ENCODE results near the gene MTUS2.

Gene MTUS2

GRCh38 chr13:28859069-28859468 is 38.9 kb downstream of the MTUS2 start:
- no peak for DNase-seq (ENCODE audit: low read depth)

DNA sequence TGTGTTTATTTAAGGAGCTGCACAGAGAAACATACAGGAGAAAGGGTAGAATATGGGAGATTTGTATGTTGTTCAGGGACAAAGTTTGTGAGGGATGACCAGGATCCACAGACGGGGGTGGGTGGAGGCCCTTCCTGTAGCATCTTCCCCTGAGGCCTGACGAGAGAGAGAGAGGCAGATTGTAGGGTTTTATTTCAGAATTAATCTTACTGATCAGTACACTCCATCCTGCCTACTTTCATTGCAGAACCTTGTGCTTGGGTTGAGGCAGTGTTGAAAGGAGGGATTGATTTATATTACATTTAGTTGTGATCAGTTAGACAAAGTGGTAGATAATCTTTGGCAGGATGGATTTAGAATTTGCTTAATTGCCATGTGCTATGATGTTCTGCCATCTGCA is 39.6 kb downstream of the MTUS2 start:
- DNase-seq (ENCODE audit: low read depth) = no peak

- DNase-seq (ENCODE audit: low read depth) = no peak
Observed at GRCh38 chr13:28864544-28864943, 44.4 kb downstream of the MTUS2 start.

DNA sequence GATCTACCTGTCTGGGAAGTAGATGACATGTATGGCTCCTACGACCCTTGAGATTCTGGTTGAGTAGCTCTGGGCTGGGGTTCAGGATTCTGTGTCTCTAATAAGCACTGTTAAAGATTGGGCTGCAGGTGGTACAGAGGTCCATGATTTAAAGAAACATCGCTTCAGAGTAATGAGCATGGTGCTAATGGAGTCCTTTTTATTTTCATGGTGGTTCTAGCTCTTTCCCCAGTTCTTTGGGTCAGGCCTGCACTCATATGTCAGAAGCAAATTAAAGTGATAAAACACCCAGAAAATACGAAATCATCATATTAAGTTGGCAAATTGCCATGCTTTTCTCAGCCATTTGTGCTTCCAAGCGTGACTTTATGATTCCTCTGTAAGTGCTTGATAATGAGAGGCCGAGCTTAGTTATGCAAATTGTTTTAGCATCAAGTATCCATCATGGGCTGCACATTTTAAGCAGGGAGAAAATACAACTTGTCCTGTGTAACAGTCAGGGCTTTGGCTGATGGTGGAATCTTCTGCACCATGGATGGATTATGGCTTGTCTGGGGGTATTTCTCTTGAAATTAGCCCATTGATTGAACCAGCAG is 45.1 kb downstream of the MTUS2 start:
- DNase-seq (ENCODE audit: low read depth) = no peak

GRCh38 chr13:28865951-28866350 is 45.8 kb downstream of the MTUS2 start:
- no peak for DNase-seq (ENCODE audit: low read depth)

- no peak for DNase-seq (ENCODE audit: low read depth)
Observed at GRCh38 chr13:28866932-28867331, 46.8 kb downstream of the MTUS2 start.

DNA sequence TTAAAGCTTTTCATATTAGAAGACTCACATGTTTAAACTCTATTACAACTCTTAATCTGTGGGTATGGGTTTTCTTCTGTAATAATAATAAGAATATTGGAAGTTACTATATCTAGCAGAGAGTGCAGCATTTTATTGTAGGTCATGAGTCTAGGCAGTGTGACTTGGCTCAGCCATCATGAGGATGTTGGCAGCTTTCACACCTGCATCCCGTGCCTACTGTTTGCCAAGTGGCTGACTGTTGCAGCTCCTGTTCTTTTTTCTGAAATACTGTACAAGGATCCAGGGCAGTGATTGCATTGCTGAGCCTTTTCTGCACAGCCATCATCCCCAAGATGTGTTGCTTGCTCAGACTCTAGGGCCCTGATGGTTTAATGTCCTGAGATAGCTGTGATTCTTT is 47.4 kb downstream of the MTUS2 start:
- no peak for DNase-seq (ENCODE audit: low read depth)

GRCh38 chr13:28872427-28873176 is 52.5 kb downstream of the MTUS2 start:
- DNase-seq (ENCODE audit: low read depth) = no peak

- no peak for DNase-seq (ENCODE audit: low read depth)
Observed at GRCh38 chr13:28875846-28876615, 55.9 kb downstream of the MTUS2 start.

DNA sequence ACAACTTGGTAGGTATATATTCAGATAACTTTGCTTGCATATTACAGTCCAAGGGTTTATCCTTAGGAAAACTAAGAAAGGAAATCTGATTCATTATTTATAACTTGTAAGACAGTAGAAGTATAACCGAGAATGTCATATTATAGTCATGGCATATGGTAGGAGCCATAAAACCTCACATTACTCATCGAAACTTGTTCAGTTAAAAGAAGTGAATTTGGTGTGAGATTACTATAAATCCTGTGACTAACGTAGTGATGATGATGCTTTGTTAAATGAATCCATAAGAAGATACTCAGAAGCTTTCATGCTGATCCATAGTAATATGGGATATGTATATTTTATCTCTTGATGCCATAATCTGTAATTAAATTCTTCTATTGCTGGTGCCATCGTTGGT is 57.3 kb downstream of the MTUS2 start:
- no peak for DNase-seq (ENCODE audit: low read depth)

DNA sequence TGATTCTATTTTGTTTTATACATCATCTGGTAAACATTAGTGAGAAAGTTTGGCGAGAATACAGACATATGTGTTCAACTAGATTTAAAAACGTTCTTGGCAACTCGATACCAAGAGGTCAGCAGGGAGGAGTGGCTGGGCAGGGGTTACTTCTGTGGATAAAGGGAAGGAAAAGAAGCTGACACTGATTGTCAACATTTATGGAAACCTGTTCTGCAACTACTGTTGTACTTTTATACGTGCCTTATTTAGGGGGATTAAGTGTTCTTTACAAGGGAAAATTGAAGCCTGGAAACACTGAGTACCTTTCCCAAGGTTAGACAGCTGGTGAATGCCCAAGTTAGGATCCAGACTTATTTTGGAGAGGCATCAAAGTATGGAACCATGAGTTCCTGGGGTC is 65.0 kb downstream of the MTUS2 start:
- DNase-seq (ENCODE audit: low read depth) = no peak

- DNase-seq (ENCODE audit: low read depth) = no peak
Observed at GRCh38 chr13:28889086-28889732, 69.1 kb downstream of the MTUS2 start.

GRCh38 chr13:28890712-28891111 is 70.6 kb downstream of the MTUS2 start:
- no peak for DNase-seq (ENCODE audit: low read depth)

DNA sequence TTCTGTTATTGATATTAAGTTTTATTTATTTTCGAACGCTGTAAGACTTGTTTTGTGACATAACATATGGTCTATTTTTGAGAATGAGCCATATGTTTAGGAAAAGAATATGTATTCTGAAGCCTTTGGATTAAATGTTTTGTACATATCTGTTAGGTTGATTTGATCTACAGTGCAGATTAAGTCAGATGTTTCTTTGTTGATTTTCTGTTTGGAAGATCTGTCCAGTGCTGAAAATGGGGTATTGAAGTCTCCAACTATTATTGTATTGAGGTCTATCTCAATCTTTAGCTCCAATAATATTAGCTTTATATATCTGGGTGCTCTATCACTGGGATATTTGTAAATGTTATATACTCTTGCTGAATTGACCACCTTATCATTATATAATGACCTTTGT is 97.9 kb downstream of the MTUS2 start:
- no peak for DNase-seq (ENCODE audit: low read depth)

- DNase-seq (ENCODE audit: low read depth) = no peak
Observed at GRCh38 chr13:28922341-28922740, 102.2 kb downstream of the MTUS2 start.

DNA sequence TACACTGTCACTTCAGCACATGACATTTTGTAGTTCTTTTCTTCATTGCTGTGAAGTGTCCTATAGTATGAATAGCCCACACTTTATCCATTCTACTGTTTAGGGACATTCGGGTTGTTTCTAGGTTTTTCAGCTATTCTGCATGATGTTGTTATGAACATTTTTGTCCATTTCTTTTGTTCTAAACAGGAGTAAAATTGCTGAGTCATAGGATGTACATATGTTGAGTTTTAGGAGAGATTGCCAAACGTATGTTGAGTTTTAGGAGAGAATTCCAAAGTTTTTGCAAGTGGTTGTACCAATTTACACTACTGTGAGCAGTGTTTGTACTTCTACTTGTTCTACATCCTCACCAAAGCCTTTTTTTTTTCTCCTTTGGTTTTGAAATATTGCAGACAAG is 115.0 kb downstream of the MTUS2 start:
- DNase-seq (ENCODE audit: low read depth) = no peak

DNA sequence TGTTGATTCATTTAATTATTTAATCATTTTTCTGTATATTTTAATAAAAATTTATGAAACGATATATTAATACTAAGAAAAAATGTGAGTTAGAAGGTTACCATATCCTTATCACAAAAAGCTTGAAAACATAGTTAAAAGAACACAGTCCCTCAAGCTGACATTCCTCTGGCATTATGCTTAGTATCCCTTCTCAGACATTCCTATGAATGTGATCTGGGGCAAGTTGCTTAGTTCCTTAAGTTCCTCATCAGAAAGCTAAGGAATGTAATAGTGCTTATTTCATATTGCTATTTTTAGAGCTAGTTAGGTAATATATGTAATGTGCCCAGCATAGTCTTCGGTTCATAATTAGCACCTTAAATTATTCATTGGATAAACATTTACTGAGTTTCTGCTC is 122.8 kb downstream of the MTUS2 start:
- DNase-seq (ENCODE audit: low read depth) = no peak

- no peak for DNase-seq (ENCODE audit: low read depth)
Observed at GRCh38 chr13:28953714-28954418, 133.7 kb downstream of the MTUS2 start.

- no peak for DNase-seq (ENCODE audit: low read depth)
Observed at GRCh38 chr13:28954419-28954725, 134.2 kb downstream of the MTUS2 start.

- DNase-seq (ENCODE audit: low read depth) = no peak
Observed at GRCh38 chr13:28954810-28955209, 134.7 kb downstream of the MTUS2 start.

DNA sequence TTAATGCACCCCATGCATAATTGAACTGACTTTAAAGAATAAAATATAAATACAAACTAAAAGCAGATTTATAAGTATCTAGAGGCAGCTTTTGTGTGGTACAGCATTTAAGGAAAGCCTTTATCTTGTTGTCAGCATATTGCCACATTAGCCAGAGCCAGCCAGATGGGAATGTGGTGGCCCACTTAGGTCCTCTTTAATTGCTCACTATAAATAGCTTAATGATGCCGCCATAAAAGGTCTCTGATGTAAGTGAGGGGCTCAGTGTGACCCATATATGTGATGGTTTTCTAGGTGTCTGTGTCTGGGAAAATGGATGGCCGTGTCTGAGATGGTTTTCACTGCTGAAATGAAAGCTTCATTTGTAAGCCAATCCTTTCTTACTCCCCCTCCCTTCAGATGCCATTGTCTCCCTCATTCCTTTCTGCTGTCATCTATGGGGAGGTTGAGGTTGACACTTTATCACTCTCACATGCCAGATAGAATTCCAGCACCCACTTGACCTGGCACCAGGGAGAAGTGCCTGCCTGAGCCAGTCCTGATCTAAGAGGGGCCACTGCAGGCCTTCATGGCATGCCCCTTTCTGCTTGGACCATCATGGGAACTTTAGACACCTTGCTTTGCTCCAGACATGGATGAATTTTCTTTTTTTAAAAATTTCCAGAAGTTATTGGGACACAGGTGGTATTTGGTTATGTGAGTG is 135.3 kb downstream of the MTUS2 start:
- DNase-seq (ENCODE audit: low read depth) = no peak

- no peak for DNase-seq (ENCODE audit: low read depth)
Observed at GRCh38 chr13:28958018-28958417, 137.9 kb downstream of the MTUS2 start.
